SU-DHL-6 (cell line): Measurements from ENCODE around the gene CDC42EP5.
"Not testable (repeated sequence)": the region's sequence is repeated elsewhere in the genome, so short reads cannot be mapped to it uniquely, and the experiment has no call there.

Experiments used
- H2AFZ ChIP-seq: fragments of 200-600 bp; sonication (generic); 2 replicates; pipeline ENCODE4 v1.6.1; 2014; ENCODE audit warnings: low read depth, mild to moderate bottlenecking, moderate library complexity, mixed read lengths, antibody characterized with exemption, low read length; ENCODE audit not compliant: severe bottlenecking
- H3F3A ChIP-seq: fragments of 200-600 bp; shearing (Covaris generic); 2 replicates; pipeline ENCODE4 v1.6.0; 2016; ENCODE audit warnings: antibody characterized with exemption, mild to moderate bottlenecking; ENCODE audit not compliant: insufficient read depth
- H3K27ac ChIP-seq: fragments of 200-600 bp; sonication (generic); 2 replicates; pipeline ENCODE4 v1.5.1; 2016; ENCODE audit warnings: low read depth, mild to moderate bottlenecking, low read length, moderate library complexity, mixed read lengths
- H3K27me3 ChIP-seq: fragments of 200-600 bp; sonication (generic), shearing (Covaris generic); 2 replicates; pipeline ENCODE4 v1.6.0; 2014; ENCODE audit warnings: mild to moderate bottlenecking, low read length
- H3K36me3 ChIP-seq: fragments of 200-600 bp; sonication (generic); 2 replicates; pipeline ENCODE4 v1.6.1; 2014; ENCODE audit warnings: mild to moderate bottlenecking, low read length, mixed read lengths
- H3K4me2 ChIP-seq: fragments of 300-600, 200-600 bp; shearing (Covaris generic), sonication (generic); 2 replicates; pipeline ENCODE4 v1.6.0; 2014; ENCODE audit warnings: low read length, low read depth, mild to moderate bottlenecking; ENCODE audit not compliant: poor library complexity, severe bottlenecking
- H3K4me3 ChIP-seq: fragments of 200-600 bp; sonication (generic); 2 replicates; pipeline ENCODE4 v1.5.1; 2014; ENCODE audit warnings: antibody characterized with exemption, low read length, mild to moderate bottlenecking, mixed read lengths; ENCODE audit not compliant: insufficient read depth, poor library complexity, severe bottlenecking
- H3K79me2 ChIP-seq: fragments of 200-600 bp; sonication (generic); 2 replicates; pipeline ENCODE4 v1.6.1; 2014; ENCODE audit warnings: mild to moderate bottlenecking, low read length, moderate library complexity; ENCODE audit not compliant: insufficient read depth
- H3K9ac ChIP-seq: fragments of 200-600 bp; sonication (generic); 2 replicates; pipeline ENCODE4 v1.7.0; 2014; ENCODE audit warnings: mild to moderate bottlenecking, low read length
- H3K9me2 ChIP-seq: fragments of 200-600 bp; sonication (generic); replicated peaks from 2 replicates; pipeline ENCODE4 v1.6.1; 2014; ENCODE audit warnings: low read length; ENCODE audit not compliant: insufficient read depth
- H3K9me3 ChIP-seq: fragments of 200-600 bp; sonication (generic); 2 replicates; pipeline ENCODE4 v1.6.1; 2014; ENCODE audit warnings: low read length, mixed read lengths; ENCODE audit not compliant: insufficient read depth
- H4K20me1 ChIP-seq: fragments of 200-600 bp; sonication (generic); 2 replicates; pipeline ENCODE4 v1.6.1; 2014; ENCODE audit warnings: low read depth, mild to moderate bottlenecking, antibody characterized with exemption, low read length, moderate library complexity, mixed read lengths
- EZH2phosphoT487 ChIP-seq: fragments of 200-600 bp; sonication (generic), shearing (Covaris generic); conservative IDR thresholded peaks from 2 replicates; pipeline ENCODE4 v1.6.1; 2018; ENCODE audit warnings: mild to moderate bottlenecking, antibody characterized with exemption, low read length, moderate library complexity, mixed read lengths
- TF ChIP-seq, protein P1 (sequence below): fragments of 200-600 bp; sonication (generic); IDR thresholded peaks from one replicate; pipeline ENCODE4 v1.5.1; 2017; ENCODE audit warnings: antibody characterized with exemption, mild to moderate bottlenecking, low read length, moderate library complexity; ENCODE audit not compliant: insufficient read depth, poor library complexity, severe bottlenecking

CDC42EP5 gene

GRCh38 chr19:54507824-54508223, 34.7 kb upstream of the CDC42EP5 start:
- no peaks in the 10 kb centered on the region for H3K27me3 ChIP-seq
- no peaks in the 10 kb centered on the region for H3K36me3 ChIP-seq
- no peak overlapping the region for H3K4me3 ChIP-seq
- no peaks in the 10 kb centered on the region for H3K9me3 ChIP-seq
- no peak overlapping the region for H3K27ac ChIP-seq
- H3K79me2 ChIP-seq: no peaks in the 10 kb centered on the region
- H3K9ac ChIP-seq: no peak overlapping the region
- no peaks in the 10 kb centered on the region for H3F3A ChIP-seq
- H4K20me1 ChIP-seq: no peaks in the 10 kb centered on the region
- H3K9me2 ChIP-seq: no peaks in the 10 kb centered on the region
- no peak for TF ChIP-seq EZH2phosphoT487
- TF ChIP-seq, protein P1, sequence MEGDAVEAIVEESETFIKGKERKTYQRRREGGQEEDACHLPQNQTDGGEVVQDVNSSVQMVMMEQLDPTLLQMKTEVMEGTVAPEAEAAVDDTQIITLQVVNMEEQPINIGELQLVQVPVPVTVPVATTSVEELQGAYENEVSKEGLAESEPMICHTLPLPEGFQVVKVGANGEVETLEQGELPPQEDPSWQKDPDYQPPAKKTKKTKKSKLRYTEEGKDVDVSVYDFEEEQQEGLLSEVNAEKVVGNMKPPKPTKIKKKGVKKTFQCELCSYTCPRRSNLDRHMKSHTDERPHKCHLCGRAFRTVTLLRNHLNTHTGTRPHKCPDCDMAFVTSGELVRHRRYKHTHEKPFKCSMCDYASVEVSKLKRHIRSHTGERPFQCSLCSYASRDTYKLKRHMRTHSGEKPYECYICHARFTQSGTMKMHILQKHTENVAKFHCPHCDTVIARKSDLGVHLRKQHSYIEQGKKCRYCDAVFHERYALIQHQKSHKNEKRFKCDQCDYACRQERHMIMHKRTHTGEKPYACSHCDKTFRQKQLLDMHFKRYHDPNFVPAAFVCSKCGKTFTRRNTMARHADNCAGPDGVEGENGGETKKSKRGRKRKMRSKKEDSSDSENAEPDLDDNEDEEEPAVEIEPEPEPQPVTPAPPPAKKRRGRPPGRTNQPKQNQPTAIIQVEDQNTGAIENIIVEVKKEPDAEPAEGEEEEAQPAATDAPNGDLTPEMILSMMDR: no peak
- H3K4me2 ChIP-seq: no peak overlapping the region
- H2AFZ ChIP-seq: no peak overlapping the region

DNA sequence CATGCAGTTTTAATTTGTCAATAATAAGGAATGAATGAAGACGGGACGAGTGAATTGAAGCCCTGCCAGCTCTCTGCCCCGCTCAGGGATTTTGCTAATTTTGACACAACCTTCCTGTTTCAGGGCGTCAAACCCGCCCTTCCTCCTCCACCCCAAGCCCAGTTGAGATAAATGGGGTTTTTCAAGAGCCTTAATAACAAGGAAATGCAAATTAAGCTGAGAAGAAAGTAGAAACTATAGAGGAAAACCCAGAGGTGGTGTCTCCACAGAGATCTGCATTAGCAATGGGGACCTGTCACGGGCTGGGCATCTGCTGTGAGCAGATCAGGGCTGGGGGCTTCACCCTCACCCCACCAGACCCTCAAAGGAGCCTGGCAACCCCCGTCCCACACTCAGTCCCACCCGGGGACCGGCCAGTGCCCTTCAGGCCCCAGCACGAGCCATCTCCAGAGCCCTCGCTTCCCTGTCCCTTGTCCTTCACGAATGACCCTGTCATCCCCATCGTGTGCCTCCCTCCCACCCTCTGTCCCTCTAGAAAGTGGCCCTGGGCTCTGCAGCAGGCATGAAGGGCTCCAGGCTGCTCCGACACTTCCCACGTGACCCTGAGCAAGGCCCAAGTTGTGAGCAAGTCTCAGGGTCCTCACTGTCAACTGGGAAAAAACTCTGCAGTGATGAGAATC, 34.1 kb upstream of the CDC42EP5 start:
- H3K79me2 ChIP-seq, H3F3A ChIP-seq, H3K27me3 ChIP-seq, H3K9me2 ChIP-seq, H4K20me1 ChIP-seq, H3K36me3 ChIP-seq, H3K9me3 ChIP-seq, H2AFZ ChIP-seq, H3K4me3 ChIP-seq, H3K27ac ChIP-seq, H3K9ac ChIP-seq: not testable (repeated sequence)
- H3K4me2 ChIP-seq: peak overlapping the region; percentile 25

DNA sequence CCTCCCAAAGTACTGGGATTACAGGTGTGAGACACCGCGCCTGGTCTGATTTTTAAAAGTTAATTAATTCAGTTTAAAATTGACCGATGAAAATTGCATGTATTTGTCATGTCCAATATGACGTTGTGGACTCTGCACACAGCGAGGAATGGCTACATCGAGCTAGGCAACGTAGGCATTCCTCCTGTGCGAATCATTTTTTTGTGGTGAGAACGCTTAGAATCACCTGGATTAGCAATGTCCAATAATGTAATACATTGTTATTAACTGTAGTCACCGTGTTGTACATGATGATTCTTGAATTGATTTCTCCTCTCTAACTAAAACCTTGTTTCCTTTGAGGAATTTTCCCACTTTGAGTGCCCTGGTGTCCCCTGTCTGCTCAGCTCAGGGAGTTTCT, 33.0 kb upstream of the CDC42EP5 start:
- Histone ChIP-seq H3K9me2 (no peaks in the 10 kb centered on the region), H4K20me1 (no peaks in the 10 kb centered on the region), H3K4me2 (no peak overlapping the region)

GRCh38 chr19:54505542-54505941, 32.4 kb upstream of the CDC42EP5 start:
- H3K4me2 ChIP-seq, H3K79me2 ChIP-seq, H3K27ac ChIP-seq, H2AFZ ChIP-seq, H3K36me3 ChIP-seq, H3K4me3 ChIP-seq, H3K9me3 ChIP-seq, H3K27me3 ChIP-seq, H4K20me1 ChIP-seq, H3K9me2 ChIP-seq, H3F3A ChIP-seq, H3K9ac ChIP-seq: not testable (repeated sequence)

More for the DNA sequence above, 33.0 kb upstream of the CDC42EP5 start:
- Histone ChIP-seq H3K9ac (no peak overlapping the region), H3K9me3 (no peaks in the 10 kb centered on the region), H3F3A (no peaks in the 10 kb centered on the region), H3K27me3 (no peaks in the 10 kb centered on the region), H3K4me3 (no peak overlapping the region), H3K79me2 (no peaks in the 10 kb centered on the region), H2AFZ (no peak overlapping the region), H3K27ac (no peak overlapping the region), H3K36me3 (no peaks in the 10 kb centered on the region)
- TF ChIP-seq, protein P1: no peak
- TF ChIP-seq EZH2phosphoT487: no peak
